Endothelial cell of umbilical vein (primary cell): Measurements from ENCODE around the gene NBEA. TPM values are rescaled to one million over a fixed set of nuclear protein-coding genes. Genes with fewer than 3 reads are reported as not detected.

Experiments
- BruUV-seq: library from RNA; stranded (reverse); fragments of 400-500 nt; replicated peaks from 2 replicates; lab custom pipeline; 2021; lab: Mats Ljungman, UMichigan
- CTCF ChIA-PET: fragments of 300-600, 350-600 bp; sonication (Branson Sonifier 250); formaldehyde crosslinking; loops from one replicate; lab custom pipeline; 2021; ENCODE audit warnings: antibody characterized with exemption, inconsistent platforms; lab: Charles Lee
- POLR2A ChIA-PET: fragments of 300-600, 350-600 bp; sonication (Branson Sonifier 250); formaldehyde crosslinking; loops from one replicate; lab custom pipeline; 2021; ENCODE audit warnings: antibody characterized with exemption, inconsistent platforms; lab: Charles Lee
- DNase-seq: peaks from one replicate; pipeline ENCODE4 v3.0.0-alpha.2; 2011; ENCODE audit warnings: low read depth, low spot score
- FAIRE-seq: peaks from 2 replicates; lab custom pipeline; 2011; peaks lifted over from hg19 to GRCh38; lab: Jason Lieb, UNC
- H2AFZ ChIP-seq: 2 replicates; pipeline ENCODE4 v1.6.0; 2012; ENCODE audit warnings: low read depth, low read length, control low read depth, inconsistent platforms
- H3K27ac ChIP-seq: 2 replicates; pipeline ENCODE4 v1.5.1; 2011; ENCODE audit warnings: low read depth, mild to moderate bottlenecking, control low read depth, low read length, moderate library complexity; ENCODE audit not compliant: insufficient read depth
- H3K27me3 ChIP-seq, 2 experiments: 2 replicates each; pipeline versions ENCODE4 v1.6.0 to v1.6.1; 2011; ENCODE audit warnings: low read length in 2 of 2, mixed read lengths in 1 of 2; ENCODE audit not compliant: control insufficient read depth in 2 of 2, insufficient read depth in 2 of 2
- H3K36me3 ChIP-seq, 2 experiments: 2 replicates in 1 of 2; 3 replicates in 1 of 2; pipeline ENCODE4 v1.5.1; 2011; ENCODE audit warnings: low read length in 2 of 2, mild to moderate bottlenecking in 1 of 2, moderate library complexity in 1 of 2; ENCODE audit not compliant: control insufficient read depth in 2 of 2, insufficient read depth in 2 of 2; ENCODE audit errors: extremely low read depth in 1 of 2
- H3K4me1 ChIP-seq: 3 replicates; pipeline ENCODE4 v1.5.1; 2011; ENCODE audit warnings: mild to moderate bottlenecking, low read length; ENCODE audit not compliant: control insufficient read depth, insufficient read depth; ENCODE audit errors: extremely low read depth
- H3K4me2 ChIP-seq: 2 replicates; pipeline ENCODE4 v1.6.1; 2011; ENCODE audit warnings: low read length, control low read depth, mixed read lengths; ENCODE audit not compliant: insufficient read depth
- H3K4me3 ChIP-seq, 3 experiments: fragments of 200-600 bp in 1 of 3; sonication (generic), shearing (Covaris generic) in 1 of 3; replicated peaks in 1 of 3; 2 replicates each; pipeline ENCODE4 v1.5.1; 2011 to 2016; ENCODE audit warnings: control low read depth in 3 of 3, low read length in 3 of 3, mild to moderate bottlenecking in 2 of 3, inconsistent platforms in 1 of 3, low read depth in 1 of 3, moderate library complexity in 1 of 3; ENCODE audit not compliant: insufficient read depth in 1 of 3
- H3K79me2 ChIP-seq: 2 replicates; pipeline ENCODE4 v1.6.0; 2012; ENCODE audit warnings: low read length, inconsistent platforms; ENCODE audit not compliant: control insufficient read depth, insufficient read depth
- H3K9ac ChIP-seq: replicated peaks from 2 replicates; pipeline ENCODE3; 2011; ENCODE audit warnings: low read length, control low read depth; ENCODE audit not compliant: insufficient read depth; ENCODE audit errors: extremely low read depth
- H3K9me1 ChIP-seq: replicated peaks from 3 replicates; pipeline ENCODE4 v1.6.0; 2011; ENCODE audit warnings: mild to moderate bottlenecking, low read length; ENCODE audit not compliant: control insufficient read depth, insufficient read depth; ENCODE audit errors: extremely low read depth
- H3K9me3 ChIP-seq: replicated peaks from 2 replicates; pipeline ENCODE4 v1.5.1; 2012; ENCODE audit warnings: low read length, inconsistent platforms; ENCODE audit not compliant: control insufficient read depth, insufficient read depth
- H4K20me1 ChIP-seq: replicated peaks from 2 replicates; pipeline ENCODE3; 2011; ENCODE audit warnings: mild to moderate bottlenecking, low read length; ENCODE audit not compliant: control insufficient read depth, insufficient read depth; ENCODE audit errors: extremely low read depth
- EZH2 ChIP-seq: IDR thresholded peaks from 2 replicates; pipeline ENCODE4 v1.6.1; 2012; ENCODE audit warnings: borderline replicate concordance, low read depth, mild to moderate bottlenecking, moderate library complexity, low read length, inconsistent platforms; ENCODE audit not compliant: severe bottlenecking
- FOS ChIP-seq: IDR thresholded peaks from 2 replicates; pipeline ENCODE4 v1.6.1; 2011; ENCODE audit warnings: mild to moderate bottlenecking, low read length, moderate library complexity, borderline replicate concordance; ENCODE audit not compliant: insufficient read depth
- GATA2 ChIP-seq: IDR thresholded peaks from 2 replicates; pipeline ENCODE4 v1.7.0; 2011; ENCODE audit warnings: low read depth, mild to moderate bottlenecking, moderate library complexity, mixed read lengths, low read length; ENCODE audit not compliant: insufficient read length, insufficient read depth
- JUN ChIP-seq: IDR thresholded peaks from 2 replicates; pipeline ENCODE4 v1.6.1; 2011; ENCODE audit warnings: borderline replicate concordance, low read depth; ENCODE audit not compliant: insufficient read length, insufficient read depth
- MYC ChIP-seq: IDR thresholded peaks from one replicate; pipeline ENCODE4 v1.6.1; 2011; ENCODE audit warnings: mild to moderate bottlenecking, low read depth, low read length
- POLR2A ChIP-seq: IDR thresholded peaks from 2 replicates; pipeline ENCODE4 v1.6.1; 2012; ENCODE audit warnings: low read depth, mild to moderate bottlenecking, control low read depth, low read length
- POLR2AphosphoS5 ChIP-seq: IDR thresholded peaks from 2 replicates; pipeline ENCODE4 v1.6.1; 2012; ENCODE audit warnings: low read depth, mild to moderate bottlenecking, control low read depth, low read length, moderate library complexity; ENCODE audit not compliant: insufficient read depth
- dilution Hi-C: fragments of 300-500 bp; cut with MboI; formaldehyde crosslinking; loops from one replicate; pipeline ENCODE4 v1.15.0; 2019; ENCODE audit warnings: low sequenced_read_pairs; ENCODE audit not compliant: extremely low pct_ligation_motif_present
- intact Hi-C: fragments of 100-400 bp; cut with micrococcal nuclease; formaldehyde crosslinking; loops from one replicate; pipeline ENCODE4 v1.10.0; 2022
- polyA plus RNA-seq, 4 experiments: library from polyadenylated mRNA; depleted of rRNA in 3 of 4; stranded (reverse) in 3 of 4; unstranded in 1 of 4; fragments of >200 nt; gene quantifications; 2 replicates each; pipeline versions ENCODE4 v1.2.1 to v1.2.3, GENCODE V29; 2011 to 2012; ENCODE audit warnings: missing spikeins in 1 of 4
- total RNA-seq: library from RNA; stranded (reverse); gene quantifications from 2 replicates; pipeline ENCODE4 v1.2.3, GENCODE V29; 2021
- TF ChIP-seq, protein P1 (sequence below): IDR thresholded peaks from 2 replicates; pipeline ENCODE4 v1.6.1; 2011; ENCODE audit not compliant: insufficient read depth, insufficient read length
- TF ChIP-seq, protein P2 (sequence below), 2 donors: IDR thresholded peaks; 1 replicate in 1 of 2; 2 replicates in 1 of 2; pipeline ENCODE4 v1.5.1; 2011; ENCODE audit warnings: low read length in 2 of 2, mild to moderate bottlenecking in 2 of 2, moderate library complexity in 2 of 2, control low read depth in 1 of 2, inconsistent platforms in 1 of 2, low read depth in 1 of 2; ENCODE audit not compliant: insufficient read depth in 1 of 2; ENCODE audit errors: extremely low read depth in 1 of 2

Gene NBEA
- total and polyA plus RNA-seq, 2 donors (not counting 3 experiments of a cell fraction or from before 2014, with no cell fraction given), result 3.0 to 4.8 TPM

DNA sequence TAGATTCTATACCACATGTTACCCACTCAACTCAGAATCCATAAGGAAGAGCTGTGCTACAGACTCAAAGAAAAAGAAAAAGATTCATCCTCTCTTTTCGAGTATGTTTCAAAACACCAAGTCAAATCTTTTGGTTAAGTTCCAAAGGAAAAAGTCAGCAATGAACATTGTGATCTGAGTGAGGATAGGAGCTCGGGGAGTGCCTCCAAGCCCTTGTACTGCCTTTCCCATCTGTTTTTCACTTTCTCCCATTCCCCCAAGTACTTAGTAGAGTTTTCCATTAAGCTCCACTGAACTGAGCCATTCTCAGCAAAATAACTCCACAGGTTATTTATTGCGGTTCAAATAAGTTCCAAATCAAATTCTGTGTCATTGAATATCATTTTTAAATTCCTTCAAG is 582.1 kb downstream of the NBEA start:
- no peak for FAIRE-seq

DNA sequence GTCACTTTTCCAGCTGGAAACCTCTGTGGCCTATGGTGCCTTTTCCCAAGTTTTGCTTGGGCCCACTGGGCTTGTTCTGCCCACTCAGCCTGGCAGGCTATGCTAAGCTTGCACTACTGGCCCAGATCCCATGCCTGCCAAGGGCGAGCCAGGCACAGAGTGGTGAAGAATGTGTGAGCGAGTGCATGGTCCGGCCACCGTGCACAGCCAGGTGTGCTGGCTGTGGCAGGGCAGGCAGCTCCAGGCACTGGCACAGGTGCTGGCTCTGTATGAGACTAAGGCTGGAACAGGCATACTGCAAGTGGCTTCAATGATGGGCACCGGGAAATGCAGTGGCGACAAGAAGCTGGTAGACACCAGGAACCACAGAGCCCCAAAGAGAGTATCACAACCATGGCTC is 584.5 kb downstream of the NBEA start:
- ChIA-PET POLR2A (no interaction called here), CTCF (no interaction called here)
- no peak for TF ChIP-seq EZH2
- no peak for TF ChIP-seq MYC
- no peak for TF ChIP-seq POLR2AphosphoS5
- TF ChIP-seq GATA2, result no peak
- TF ChIP-seq, protein P1, sequence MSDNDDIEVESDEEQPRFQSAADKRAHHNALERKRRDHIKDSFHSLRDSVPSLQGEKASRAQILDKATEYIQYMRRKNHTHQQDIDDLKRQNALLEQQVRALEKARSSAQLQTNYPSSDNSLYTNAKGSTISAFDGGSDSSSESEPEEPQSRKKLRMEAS, result no peak
- TF ChIP-seq FOS, result no peak
- no peak for TF ChIP-seq JUN
- TF ChIP-seq POLR2A, result no peak

More for the DNA sequence above, 582.1 kb downstream of the NBEA start:
- no peaks in the 10 kb centered on the region for H3K4me1 ChIP-seq
- intact Hi-C loops (no loop called here), dilution Hi-C loops (no loop called here)
- no peak for DNase-seq
- no peak overlapping the region for H3K4me2 ChIP-seq
- TF ChIP-seq POLR2A (no peak), MYC (no peak)
- TF ChIP-seq, protein P2, sequence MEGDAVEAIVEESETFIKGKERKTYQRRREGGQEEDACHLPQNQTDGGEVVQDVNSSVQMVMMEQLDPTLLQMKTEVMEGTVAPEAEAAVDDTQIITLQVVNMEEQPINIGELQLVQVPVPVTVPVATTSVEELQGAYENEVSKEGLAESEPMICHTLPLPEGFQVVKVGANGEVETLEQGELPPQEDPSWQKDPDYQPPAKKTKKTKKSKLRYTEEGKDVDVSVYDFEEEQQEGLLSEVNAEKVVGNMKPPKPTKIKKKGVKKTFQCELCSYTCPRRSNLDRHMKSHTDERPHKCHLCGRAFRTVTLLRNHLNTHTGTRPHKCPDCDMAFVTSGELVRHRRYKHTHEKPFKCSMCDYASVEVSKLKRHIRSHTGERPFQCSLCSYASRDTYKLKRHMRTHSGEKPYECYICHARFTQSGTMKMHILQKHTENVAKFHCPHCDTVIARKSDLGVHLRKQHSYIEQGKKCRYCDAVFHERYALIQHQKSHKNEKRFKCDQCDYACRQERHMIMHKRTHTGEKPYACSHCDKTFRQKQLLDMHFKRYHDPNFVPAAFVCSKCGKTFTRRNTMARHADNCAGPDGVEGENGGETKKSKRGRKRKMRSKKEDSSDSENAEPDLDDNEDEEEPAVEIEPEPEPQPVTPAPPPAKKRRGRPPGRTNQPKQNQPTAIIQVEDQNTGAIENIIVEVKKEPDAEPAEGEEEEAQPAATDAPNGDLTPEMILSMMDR (IDR thresholded peaks at IDR 0.05; ENCODE audit: extremely low read depth in 1 of 2, insufficient read depth in 1 of 2, low read depth in 1 of 2, low read length in 2 of 2), result no peak
- no peak overlapping the region for H3K4me3 ChIP-seq
- no peak overlapping the region for H3K27ac ChIP-seq
- ChIA-PET CTCF (interaction anchor here (1.2 to 1.8 kb wide), 3 partner anchors 8 to 25 kb away, joined by 3 to 5 read pairs (median 3); no protein-coding TSS in a partner anchor), POLR2A (no interaction called here)
- H3K9me1 ChIP-seq, result no peaks in the 10 kb centered on the region
- no TSS peak for BruUV-seq
- no peaks in the 10 kb centered on the region for H3K79me2 ChIP-seq
- H3K27me3 ChIP-seq, result no peaks in the 10 kb centered on the region
- no peak overlapping the region for H3K9ac ChIP-seq
- no peaks in the 10 kb centered on the region for H3K9me3 ChIP-seq
- no peaks in the 10 kb centered on the region for H3K36me3 ChIP-seq
- H4K20me1 ChIP-seq, result no peaks in the 10 kb centered on the region
- no peak overlapping the region for H2AFZ ChIP-seq

More for the DNA sequence above, 584.5 kb downstream of the NBEA start:
- Histone ChIP-seq H3K4me1 (no peaks in the 10 kb centered on the region), H3K79me2 (no peaks in the 10 kb centered on the region), H3K36me3 (no peaks in the 10 kb centered on the region), H3K27me3 (no peaks in the 10 kb centered on the region), H2AFZ (no peak overlapping the region), H3K9ac (no peak overlapping the region), H4K20me1 (no peaks in the 10 kb centered on the region), H3K9me1 (no peaks in the 10 kb centered on the region), H3K27ac (no peak overlapping the region), H3K4me3 (no peak overlapping the region), H3K4me2 (no peak overlapping the region), H3K9me3 (no peaks in the 10 kb centered on the region)
- no peak for DNase-seq
- dilution Hi-C loops, result no loop called here
- FAIRE-seq, result no peak
- no TSS peak for BruUV-seq
- intact Hi-C loops, result no loop called here
